GM21381 (cell line): ENCODE data around the gene CENPP.
A peak's percentile ranks its signal among the peaks of the same experiment; 100 is the strongest.
"Not testable (repeated sequence)": the region's sequence is repeated elsewhere in the genome, so short reads cannot be mapped to it uniquely, and the experiment has no call there.

Experiments
- ATAC-seq: cut with Tn5 transposase; IDR thresholded peaks from one replicate; pipeline ENCODE4 v1.9.1; 2021; ENCODE audit warnings: mild to moderate bottlenecking, moderate library complexity; ENCODE audit not compliant: unreplicated experiment

The CENPP gene

GRCh38 chr9:92377876-92378275 lies 52.1 kb downstream of the CENPP start:
- no peak for ATAC-seq

- no peak for ATAC-seq
Observed at GRCh38 chr9:92378865-92379560, 53.3 kb downstream of the CENPP start.

DNA sequence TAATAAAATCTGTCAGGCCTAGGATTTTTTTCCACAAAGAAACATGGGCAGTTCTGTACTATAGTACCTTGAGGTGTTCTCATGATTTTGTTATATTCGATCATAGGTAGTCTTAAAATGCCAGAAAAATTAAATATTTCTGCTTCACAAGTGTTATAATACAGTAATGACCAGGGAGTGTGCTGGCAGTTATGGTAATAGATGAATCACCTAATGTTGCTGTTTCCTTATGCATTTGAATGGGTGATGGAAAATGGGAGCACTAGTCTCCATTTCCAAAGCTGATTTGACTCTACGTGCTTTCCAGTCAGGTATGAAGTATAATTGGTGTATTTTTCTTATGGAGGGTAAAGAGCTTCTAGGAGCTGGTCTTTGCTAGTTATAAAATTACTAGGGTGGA lies 54.9 kb downstream of the CENPP start:
- no peak for ATAC-seq

DNA sequence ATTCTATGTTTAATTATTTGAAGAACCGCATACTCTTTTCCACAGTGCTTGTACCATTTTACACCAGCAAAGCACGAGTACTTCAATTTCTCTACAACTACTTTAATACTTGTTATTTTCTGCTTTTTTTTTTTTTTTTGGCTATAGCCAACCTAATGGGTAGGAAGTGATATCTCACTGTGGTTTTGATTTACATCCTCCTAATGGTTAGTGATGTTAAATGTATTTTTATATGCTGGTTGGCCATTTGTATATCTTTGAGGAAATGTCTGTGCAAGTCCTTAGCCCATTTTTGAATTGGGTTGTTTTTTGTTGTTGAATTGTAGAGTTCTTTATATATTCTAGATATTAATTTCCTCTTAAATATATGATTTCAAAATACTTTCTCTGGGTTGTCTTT lies 56.0 kb downstream of the CENPP start:
- no peak for ATAC-seq

GRCh38 chr9:92384375-92384774 lies 58.6 kb downstream of the CENPP start:
- no peak for ATAC-seq

- no peak for ATAC-seq
Observed at GRCh38 chr9:92385001-92385400, 59.2 kb downstream of the CENPP start.

DNA sequence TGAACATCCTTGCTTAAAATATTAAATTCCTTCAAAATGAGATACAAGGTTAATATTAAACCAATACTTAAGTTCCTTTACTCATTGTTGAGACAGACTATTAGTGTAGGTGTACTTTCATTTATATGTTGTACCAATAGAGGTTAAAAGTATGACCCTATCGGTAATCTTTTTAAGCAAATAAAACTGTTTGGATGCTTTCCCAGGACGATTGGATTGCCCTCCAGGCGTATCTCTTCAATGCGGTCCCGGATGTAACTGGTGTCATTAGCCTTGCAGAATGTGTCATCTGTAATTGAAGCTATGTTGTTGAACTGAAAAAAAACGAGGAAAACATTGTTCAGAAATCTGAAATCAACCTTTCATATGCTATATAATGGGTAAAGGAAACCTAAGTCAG lies 59.7 kb downstream of the CENPP start:
- no peak for ATAC-seq

GRCh38 chr9:92385953-92386352 lies 60.2 kb downstream of the CENPP start:
- no peak for ATAC-seq

DNA sequence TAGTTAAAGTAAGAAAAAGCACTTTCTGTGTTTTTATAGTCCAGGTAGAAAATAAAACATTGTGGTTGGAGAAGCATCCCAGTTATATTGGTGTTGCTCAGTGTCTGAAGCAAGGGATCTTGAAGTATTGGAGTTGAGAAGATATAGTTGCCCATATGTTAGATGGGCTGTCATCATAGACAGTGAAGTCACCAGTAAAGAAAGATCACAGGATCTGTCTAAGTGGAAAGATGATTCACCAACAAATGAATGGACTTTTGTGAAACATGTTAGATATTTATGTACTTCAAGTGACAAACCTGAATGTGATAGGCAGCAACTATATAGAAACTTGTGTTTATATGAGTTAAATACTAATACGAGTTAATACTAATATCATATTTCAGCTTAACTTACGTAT lies 66.9 kb downstream of the CENPP start:
- ATAC-seq = no peak

DNA sequence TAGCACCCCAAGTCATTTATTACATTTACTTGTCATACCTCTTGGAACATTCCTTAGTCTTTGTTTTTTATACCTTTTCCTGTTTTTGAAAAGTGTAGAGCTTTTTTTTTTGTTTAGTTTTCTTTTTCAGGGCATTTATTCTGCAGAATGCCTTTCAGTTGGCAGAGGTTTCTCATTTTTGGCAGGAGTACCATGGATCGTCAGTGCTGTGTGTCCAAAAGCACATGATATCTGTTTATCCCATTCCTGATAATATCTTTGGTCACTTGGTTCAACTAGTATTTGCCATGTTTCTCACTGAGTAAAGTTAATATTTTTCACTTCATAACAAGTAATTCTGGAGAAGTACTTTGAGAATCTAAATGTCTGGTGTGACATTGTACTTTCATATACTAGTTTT lies 67.9 kb downstream of the CENPP start:
- ATAC-seq = no peak

GRCh38 chr9:92395617-92396016 lies 69.9 kb downstream of the CENPP start:
- ATAC-seq = no peak

DNA sequence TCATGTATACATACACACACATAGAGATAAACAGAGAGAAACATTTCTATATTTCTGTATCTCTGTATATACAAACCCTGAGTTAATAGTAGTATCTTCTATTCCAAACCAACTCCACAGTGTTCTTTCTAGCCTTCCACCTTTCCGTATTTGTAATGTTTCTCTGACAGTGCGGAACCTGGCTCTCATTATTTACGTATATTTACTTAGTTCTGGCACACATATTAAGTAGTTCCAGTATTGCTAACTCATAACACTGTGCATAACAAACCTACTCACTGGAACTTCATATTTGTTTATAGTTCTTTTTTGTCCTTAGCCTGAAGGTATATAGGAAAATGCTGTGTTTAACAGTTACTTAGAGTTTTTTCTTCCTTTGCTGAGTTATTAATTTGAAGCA lies 72.1 kb downstream of the CENPP start:
- ATAC-seq = no peak

DNA sequence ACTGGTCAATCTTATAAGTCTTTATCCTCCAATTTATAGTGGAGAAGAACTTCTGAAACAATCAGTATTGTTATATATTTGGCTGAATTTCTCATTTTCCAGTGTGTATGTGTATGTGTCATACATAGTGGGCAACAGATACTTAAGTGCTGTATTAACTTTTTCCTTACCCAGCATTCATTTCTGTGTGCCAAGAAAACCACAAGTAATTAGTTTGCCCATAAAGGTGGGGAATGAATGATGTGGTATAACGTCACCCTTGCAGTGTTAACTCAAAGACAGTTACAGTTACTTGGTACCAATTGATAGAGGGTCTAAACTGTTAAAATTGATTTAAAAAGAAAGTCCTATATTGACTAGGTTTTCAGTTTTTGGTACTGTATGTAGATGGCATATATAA lies 76.6 kb downstream of the CENPP start:
- ATAC-seq = no peak

- ATAC-seq = no peak
Observed at GRCh38 chr9:92402826-92403745, 77.3 kb downstream of the CENPP start.

DNA sequence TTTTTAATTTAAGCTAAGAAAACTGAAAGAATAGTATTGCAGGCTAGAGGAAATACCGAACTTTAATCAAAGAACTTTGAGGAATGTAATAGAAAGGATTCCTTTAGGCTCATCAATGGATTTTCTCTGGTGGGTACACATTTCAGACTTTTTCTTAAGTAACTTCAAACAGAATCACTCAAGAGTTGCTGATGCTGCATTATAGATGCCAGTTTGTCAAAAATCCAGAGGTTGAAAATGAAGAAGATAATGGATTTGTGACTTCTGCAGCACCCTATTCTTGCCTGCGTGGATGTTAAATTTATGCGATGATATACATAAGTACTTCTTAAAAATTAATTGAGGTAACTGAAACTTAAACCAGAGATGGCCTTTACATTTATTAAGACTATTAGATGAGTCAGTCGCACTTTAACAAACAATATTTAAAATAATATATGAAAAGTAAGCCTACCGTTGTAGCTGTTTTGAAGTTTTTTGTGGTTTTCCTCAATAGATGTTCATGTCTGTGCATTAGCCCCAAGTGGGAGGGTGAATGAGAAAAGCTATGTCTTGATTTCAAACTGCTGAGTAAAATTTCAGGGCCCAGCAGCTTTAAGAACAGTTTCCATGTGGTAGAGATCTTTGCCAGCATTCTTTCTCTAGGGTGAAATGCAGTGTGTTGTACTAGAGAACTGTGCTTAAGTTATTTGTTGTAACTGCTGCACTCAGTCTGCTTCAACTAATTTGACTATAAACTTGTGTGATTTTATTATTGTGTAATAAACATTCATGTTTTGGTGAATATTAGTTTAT lies 78.5 kb downstream of the CENPP start, which contains the start of gene OGN:
Gene OGN, minus strand, starts transcription at position 537 of the 795 bp plus-strand sequence. CDS start 1,171 bp downstream, outside the sequence.
- no peak for ATAC-seq

- ATAC-seq = no peak
Observed at GRCh38 chr9:92405818-92406217, 80.1 kb downstream of the CENPP start.

- ATAC-seq = peak; percentile 69
Observed at GRCh38 chr9:92406477-92406876, 80.7 kb downstream of the CENPP start.

DNA sequence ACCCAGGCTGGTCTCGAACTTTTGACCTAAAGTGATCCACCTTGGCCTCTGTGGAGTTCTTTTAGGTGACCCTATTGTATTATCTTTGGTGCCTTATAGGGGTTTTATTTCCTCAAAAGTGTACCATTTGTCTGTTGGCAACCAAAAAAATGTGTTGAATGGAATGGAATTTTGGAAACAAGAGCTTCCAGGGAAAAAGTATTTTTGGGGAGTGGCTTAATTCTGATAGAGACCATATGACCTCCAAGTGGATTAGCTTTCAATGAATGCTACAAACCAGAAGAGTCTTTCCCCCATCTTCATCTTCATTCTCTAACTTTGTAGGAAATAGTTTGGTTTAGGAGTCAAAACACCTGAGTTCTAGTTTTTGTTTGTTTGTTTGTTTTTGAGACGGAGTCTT lies 82.1 kb downstream of the CENPP start:
- ATAC-seq = no peak

DNA sequence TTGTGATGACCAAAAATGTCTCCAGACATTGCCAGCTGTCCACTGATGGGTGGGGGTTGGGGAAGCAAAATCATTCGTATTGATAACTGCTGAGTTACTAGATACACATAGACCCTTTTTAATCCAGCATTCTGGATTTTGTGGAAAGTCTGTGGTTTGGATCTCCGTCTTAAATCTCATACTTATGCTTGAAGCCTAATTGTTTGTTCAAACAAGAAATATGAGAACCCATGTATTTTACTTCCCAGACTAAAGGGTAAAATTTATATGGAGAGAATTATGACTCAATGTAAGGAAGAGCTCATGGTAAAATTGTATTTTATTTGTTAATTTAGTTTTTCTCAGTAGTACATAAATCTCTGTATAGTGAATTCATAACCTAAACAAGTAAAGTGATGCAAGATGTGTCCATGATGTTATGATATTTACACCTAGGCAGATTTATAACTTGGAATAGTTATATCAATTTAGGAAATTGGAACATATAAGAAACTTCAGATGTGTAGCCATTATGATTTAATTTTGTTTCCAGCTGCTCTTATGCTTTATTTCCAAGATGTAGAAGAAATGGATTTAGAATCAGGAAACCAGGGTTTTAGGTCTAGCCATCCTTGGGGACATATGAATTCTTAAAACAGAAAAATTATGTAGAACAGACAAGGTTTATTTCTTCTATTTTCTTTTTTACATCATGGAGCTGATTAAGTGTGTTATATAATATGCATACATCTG lies 83.2 kb downstream of the CENPP start:
- ATAC-seq = no peak

DNA sequence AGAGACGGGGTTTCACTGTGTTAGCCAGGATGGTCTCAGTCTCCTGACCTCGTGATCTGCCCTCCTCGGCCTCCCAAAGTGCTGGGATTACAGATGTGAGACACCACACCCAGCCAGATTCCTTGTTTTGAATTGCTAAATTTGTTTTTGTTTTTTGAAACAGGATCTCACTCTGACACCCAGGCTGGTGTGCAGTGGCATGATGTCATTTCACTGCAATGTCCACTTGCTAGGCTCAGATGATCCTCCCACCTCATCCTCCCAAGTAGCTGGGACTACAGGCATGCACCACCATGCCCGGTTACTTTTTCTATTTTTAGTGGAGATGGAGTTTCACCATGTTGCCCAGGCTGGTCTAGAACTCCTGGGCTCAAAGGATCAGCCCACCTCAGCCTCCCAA lies 85.4 kb downstream of the CENPP start:
- ATAC-seq = not testable (repeated sequence)

DNA sequence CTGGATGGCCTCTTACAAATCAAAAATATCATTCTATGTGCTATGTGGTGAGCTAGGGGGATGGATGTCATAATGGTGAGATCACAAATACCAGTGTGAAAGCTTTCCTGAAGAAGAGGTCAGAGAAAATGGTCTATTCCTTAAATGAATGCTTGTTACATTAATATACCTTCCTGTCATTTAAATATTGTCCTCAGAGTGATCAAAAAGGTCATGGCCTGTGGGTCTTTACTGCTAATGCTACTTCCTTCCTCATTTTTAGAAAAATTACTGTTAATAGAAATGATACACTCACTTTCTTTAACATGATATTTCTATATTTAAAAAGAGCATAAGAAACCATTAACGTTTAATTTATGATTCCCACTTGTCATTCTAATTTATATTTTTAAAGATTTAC lies 88.8 kb downstream of the CENPP start:
- no peak for ATAC-seq
